CD4-positive, alpha-beta T cell treated with Interleukin-4 for 1 hour (primary cell): Measurements from ENCODE around the gene ANO10.
A peak's percentile ranks its signal among the peaks of the same experiment; 100 is the strongest.

ENCODE experiments used
- DNase-seq, 2 donors: peaks; one replicate each; pipeline ENCODE4 v3.0.0-alpha.2; 2020 to 2022

The ANO10 gene

DNA sequence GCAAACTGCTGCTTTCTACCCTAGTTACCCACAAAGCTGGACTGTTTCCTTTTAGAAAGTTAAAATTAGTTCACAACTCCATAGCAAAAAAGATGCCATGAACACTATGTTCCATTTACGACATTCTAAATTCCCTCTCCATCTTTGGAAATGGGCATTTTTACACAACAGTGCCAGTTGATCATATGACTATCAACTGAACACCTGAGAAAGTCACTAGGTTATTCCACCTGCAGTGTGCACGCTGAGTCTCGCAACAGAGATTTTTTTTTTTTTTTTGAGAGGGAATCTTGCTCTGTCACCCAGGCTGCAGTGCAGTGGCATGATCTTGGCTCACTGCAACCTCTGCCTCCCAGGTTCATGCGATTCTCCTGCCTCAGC is 215.2 kb downstream of the ANO10 start:
- DNase-seq = no peak

DNA sequence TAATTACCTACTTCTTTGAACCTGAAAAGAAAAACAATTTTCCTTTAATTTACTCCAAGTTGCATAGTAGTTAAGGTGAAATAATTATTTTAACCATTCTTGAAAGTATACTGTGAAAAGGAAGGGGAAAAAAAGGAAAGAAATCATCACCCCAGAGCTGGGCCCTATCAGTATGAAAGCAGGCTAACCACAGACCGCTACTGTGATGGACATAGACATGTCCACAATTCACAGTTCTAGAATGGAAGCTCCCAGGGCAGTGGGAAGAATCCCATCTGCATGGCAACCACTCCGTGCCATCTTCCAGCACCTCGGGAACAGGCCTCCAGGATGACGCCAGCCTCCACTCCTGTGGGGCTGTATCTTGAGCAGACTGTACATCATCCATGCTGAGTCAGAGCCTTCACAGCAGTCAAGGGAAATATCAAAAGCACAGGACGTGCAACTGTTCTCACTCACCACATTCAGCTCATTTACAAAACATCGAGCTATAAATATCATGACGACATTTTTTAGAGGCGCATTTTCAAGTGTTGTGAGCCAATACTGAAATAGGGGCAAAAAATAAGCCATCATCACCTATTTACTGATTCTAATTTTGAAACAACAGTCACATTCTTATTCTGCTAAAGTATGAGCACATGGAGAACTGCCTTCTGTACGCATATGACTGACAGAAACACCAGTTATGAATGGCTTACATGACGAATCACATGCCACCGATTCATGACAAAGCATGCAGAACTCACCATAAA is 215.7 kb downstream of the ANO10 start:
- DNase-seq = no peak

GRCh38 chr3:43400781-43401730 is 220.8 kb downstream of the ANO10 start:
- DNase-seq = no peak

GRCh38 chr3:43400167-43400566 is 221.6 kb downstream of the ANO10 start:
- no peak for DNase-seq

DNA sequence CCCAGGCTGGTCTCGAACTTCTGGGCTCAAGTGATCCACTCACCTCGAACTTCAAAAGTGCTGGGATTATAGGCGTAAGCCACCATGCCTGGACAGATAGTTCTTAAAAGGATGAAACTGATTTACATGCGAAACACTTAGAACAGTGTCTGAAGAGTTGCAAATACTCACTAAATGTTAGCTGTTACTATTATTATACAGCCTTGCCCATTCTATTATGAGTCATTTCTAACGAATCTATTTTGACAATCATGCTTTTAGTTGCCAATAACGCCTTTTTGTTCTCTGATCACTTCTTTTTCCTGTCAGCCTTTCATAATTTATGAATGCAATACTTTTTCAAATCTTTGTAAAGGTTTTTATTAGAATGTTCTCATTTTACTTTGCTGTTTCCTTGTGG is 222.8 kb downstream of the ANO10 start:
- DNase-seq = no peak

DNA sequence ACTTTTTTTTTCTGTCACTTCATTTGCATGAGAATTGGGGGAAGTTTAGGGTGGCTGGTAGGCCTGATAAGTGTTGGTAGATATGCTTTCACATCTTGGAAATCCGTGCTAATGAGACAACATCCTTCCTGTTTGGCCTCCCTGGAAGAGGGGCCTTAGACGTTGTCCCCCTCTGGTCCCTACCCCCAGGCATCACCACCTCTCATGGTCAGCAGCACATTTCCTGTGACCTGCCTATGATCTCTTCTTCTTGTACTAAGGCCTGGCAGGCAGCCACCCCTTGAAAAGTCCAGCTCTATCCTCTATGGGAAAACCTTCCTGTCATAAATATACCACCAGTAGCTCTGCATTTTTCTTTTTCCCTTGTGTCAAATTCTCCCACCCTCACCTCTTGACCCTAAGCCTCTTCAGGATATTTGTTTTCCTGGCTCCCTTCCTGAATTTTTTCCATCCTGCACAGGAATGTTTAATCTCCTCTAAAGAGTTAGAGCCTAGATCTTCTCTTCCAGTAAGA is 227.7 kb downstream of the ANO10 start:
- no peak for DNase-seq

- no peak for DNase-seq
Measured at GRCh38 chr3:43391621-43392020, 230.2 kb downstream of the ANO10 start.

DNA sequence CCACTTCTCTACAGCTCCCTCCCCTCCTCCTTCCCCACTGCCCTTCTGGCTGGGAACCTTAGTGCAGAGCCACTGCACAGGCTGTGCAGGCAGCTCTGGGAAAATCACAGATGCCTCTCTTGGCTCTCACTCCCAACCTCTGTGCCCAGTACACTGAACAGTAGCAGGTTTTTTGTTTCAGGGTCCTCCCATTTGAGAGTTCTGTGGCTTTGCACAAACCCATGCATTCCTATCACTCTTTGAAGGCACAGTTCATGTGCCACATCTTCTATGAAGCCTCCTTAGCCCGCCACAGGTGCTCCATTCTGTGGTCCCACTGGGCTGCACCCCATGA is 231.6 kb downstream of the ANO10 start:
- DNase-seq = no peak

DNA sequence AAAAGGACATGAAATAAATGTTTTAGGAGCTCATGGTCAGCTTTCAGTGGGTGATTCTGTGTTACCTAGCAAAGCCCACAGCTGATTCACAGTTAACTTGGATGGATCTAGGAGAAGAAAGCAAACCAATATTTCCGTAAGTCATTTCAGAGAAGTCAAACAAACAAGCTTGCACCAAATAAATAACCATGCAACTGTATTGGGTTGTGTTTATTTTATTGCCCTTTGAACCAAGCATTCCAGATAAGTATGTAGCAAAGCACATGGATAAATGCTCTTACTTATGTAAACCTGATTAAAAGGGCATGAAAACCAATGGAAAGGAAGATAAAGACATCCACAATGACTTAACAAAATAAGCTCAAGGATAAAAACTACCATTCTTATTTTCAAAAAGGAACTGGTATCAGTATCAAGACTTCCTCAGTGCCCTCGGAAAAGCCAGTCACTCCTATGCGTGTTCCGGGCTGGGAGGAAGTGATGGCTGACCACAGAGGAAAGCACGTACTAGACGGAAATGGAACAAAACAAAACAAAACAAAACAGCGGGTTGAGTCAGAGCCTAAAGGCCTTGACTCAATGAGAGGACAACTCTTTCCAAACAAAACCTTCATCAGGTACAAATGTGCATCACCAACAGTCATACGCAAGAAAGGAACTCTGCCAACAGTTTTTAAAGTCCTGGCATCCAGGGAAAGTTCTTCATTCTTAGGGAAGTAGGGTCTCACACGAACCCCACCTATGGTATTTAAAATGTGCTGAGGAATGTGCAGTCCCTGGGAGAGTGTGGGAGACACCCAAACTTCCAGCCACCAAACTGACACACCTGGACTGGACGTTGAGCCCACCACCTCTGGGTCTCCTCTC is 232.2 kb downstream of the ANO10 start:
- DNase-seq = peak; percentile 85 to 86

- no peak for DNase-seq
Measured at GRCh38 chr3:43388915-43389314, 232.9 kb downstream of the ANO10 start.

GRCh38 chr3:43388175-43388574 is 233.6 kb downstream of the ANO10 start:
- DNase-seq = no peak

GRCh38 chr3:43379343-43379742 is 242.5 kb downstream of the ANO10 start:
- DNase-seq = no peak

DNA sequence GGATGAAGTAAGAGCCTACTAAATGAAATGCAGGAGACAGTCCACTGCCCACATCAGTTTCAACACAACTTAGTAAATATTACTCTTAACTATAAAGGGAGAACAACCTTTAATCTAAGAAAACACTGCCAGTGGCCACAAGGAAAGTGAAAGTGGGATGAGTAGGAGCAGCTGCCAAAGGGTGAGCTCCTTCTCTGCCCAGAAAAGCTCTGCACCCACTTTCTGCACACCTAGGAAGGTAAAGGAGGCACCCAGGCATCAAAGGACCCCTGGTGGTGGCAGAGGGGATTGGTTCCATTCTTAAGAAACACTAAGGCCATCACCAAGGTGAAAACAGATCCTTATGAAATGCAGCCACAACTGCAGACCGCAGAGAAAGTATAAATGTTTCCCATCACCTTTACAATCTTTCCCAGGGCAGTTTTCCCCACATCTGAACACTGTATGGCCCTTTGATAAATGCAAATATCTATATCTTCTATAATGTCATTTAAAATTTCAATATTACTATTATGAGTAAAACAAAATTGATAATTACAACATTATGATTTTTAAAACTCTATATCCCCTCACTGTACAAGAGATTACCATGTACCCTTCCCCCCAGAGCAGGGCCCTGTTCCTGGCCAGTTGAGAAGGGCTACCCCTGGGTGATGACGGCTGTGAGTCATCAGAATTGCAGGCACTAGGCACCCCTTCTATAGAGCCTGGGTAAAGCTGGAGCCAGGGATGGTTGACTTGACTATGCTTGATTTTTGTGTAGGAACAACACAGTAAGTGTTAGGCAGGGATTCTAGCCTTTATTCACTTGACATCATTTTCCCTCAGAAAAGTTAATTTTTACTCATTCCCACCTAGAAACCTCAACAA is 243.5 kb downstream of the ANO10 start:
- DNase-seq = peak; percentile 75 to 80

GRCh38 chr3:43373560-43373928 is 248.3 kb downstream of the ANO10 start:
- DNase-seq = no peak

- DNase-seq = no peak
Measured at GRCh38 chr3:43372809-43373559, 248.8 kb downstream of the ANO10 start.

DNA sequence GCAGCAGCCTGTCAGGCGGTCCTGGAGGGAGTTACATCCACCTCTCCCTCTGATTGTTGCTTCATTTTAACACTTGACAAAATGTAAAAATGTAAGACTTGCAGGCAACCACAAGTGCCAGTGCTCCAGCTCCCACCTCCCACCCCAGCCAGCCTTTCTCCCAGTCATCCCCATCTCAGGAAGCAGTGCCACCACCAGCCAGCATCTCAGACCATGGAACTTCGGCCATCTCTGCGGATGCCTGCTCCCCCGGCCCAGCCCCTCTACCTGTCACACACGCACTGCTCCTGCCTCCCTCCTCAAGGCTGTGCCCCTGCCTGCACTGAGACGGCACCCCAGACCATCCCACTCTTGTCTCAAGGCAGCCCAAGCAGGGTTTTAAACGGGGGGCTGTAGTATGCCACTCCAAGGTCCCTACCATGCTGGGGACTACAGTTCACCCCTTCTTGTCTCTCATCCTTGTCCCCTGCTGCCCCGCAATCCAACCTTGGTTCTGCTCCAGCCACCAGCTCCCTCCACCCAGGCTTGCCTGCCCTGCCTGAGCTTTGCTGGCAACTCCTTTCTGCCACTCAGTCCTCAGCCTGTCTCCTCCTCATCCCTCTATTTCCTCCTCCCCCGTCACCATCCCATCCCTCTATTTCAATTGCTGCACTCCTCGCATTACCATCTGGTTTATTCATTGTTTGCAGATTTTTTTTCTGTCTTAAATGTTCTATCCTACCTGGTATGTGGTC is 249.6 kb downstream of the ANO10 start:
- DNase-seq = no peak

- no peak for DNase-seq
Measured at GRCh38 chr3:43371494-43371893, 250.3 kb downstream of the ANO10 start.

DNA sequence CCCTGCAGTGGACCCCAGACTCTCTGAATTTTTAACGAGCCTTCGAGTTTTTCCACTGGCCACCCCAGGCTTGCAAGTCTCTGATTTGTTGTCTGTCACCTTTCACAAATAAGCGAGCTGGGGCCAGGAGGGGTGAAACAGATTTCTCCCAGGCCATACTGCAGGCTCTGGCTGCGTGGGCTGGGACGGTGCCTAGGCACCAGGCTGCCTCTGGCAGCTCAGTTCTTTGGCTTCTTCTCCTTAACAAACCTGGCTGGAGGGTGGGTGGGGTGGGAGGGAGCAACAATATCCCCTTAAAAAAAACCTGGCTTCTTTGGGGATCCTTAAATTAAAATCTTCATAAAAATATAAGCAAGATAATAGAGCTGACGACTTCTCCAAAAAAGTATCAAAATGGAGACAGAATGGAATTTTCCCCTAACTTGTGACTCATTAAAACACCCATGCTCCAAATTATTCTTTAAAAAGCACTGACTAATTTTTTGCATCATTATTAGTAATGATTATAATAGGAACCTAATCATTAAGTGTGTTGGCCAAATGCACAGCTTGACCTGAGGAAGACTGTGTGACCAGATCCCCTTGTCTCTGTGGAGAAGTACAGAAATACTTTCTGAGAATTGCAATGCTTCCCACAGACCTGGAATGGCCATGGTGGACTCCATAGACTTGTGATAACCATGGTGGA is 251.4 kb downstream of the ANO10 start:
- DNase-seq = no peak

DNA sequence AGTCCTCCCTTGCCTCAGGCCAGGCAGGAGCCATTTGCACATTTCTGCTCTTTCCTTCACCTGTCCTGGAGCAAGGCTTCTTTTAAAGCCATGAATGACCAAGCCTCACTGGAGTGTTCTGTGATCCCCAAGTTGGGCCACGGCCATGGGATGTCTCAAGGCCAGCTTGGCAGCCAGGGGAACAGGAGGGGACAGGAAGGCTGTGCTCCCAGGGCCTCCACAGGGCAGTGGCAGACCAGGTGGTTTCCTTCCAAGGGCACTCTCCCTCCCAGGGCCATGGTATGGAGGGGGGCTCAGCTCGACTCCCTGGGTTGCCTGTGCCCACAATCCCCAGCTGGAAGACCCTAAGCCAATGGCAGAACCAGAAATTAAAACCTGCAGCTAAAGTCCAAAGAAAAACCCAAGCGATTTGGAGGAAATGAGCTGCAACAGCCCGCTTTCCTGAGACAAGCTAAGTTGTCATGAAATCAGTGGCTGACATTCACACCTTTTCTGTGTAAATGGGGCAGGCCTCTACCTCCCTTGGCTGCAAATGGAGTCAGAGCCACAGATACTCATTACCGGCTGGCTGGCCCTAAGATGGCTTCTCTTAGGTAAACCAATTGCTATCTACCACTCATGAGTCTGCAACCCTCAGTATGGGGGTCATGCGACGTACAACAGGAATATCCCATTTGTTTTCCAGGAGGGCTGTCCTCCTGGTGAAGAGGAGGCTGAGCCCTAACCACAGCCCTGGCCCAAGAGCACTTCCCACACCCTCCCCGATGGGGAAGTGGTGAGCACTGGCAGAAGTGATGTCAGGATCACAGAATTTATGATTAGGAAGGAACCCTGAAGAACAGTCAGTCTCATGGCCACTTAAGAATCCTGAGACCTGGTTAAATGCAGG is 252.2 kb downstream of the ANO10 start:
- DNase-seq = peak in 1 of 2 donors; percentile 34
